ENCODE measurements around the gene HMX2.

DNA sequence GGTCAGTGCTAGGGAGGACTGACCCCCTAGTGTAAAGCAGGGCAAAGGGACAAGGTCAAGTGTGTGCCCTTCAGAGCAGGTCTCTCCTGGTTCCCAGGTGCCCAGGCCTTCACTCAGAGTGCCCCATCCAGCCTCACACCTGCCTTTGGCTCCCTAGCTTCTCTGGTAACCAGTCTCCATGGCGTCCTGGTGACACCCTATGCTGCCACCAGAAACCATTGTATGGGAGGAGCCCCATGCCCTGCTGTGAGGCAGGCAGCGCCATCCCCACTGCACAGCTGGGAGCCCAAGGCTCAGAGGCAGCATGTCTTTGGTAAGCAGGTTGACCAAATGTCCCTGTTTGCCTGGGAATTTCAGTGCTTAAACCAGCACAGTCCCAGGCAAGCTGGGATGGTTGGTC lies 45.3 kb upstream of the HMX2 start:
- TF ChIP-seq SP1 (IDR thresholded peaks at IDR 0.05; ENCODE audit: low read depth) (no peak), ZFX (IDR thresholded peaks at IDR 0.05) (no peak), EZH2phosphoT487 (IDR thresholded peaks at IDR 0.05; ENCODE audit: borderline replicate concordance) (no peak), POLR2A (IDR thresholded peaks at IDR 0.05; ENCODE audit: borderline replicate concordance, extremely low read depth, insufficient read depth, insufficient read length) (no peak), EZH2 (IDR thresholded peaks at IDR 0.05) (no peak), RAD21 (IDR thresholded peaks at IDR 0.05; ENCODE audit: low read depth) (no peak), SIN3A (IDR thresholded peaks at IDR 0.05; ENCODE audit: low read depth) (no peak), SRF (IDR thresholded peaks at IDR 0.05; ENCODE audit: low read depth) (no peak), TCF7L2 (IDR thresholded peaks at IDR 0.05; ENCODE audit: borderline replicate concordance, extremely low read depth, insufficient read depth, insufficient read length) (no peak)
- TF ChIP-seq, protein P1, sequence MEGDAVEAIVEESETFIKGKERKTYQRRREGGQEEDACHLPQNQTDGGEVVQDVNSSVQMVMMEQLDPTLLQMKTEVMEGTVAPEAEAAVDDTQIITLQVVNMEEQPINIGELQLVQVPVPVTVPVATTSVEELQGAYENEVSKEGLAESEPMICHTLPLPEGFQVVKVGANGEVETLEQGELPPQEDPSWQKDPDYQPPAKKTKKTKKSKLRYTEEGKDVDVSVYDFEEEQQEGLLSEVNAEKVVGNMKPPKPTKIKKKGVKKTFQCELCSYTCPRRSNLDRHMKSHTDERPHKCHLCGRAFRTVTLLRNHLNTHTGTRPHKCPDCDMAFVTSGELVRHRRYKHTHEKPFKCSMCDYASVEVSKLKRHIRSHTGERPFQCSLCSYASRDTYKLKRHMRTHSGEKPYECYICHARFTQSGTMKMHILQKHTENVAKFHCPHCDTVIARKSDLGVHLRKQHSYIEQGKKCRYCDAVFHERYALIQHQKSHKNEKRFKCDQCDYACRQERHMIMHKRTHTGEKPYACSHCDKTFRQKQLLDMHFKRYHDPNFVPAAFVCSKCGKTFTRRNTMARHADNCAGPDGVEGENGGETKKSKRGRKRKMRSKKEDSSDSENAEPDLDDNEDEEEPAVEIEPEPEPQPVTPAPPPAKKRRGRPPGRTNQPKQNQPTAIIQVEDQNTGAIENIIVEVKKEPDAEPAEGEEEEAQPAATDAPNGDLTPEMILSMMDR (IDR thresholded peaks at IDR 0.05 in 2 of 3, conservative IDR thresholded peaks at IDR 0.05 in 1 of 3; ENCODE audit: borderline replicate concordance in 1 of 3, insufficient read depth in 1 of 3, low read depth in 2 of 3, low read length in 2 of 3) = no peak
- TF ChIP-seq, protein P2, sequence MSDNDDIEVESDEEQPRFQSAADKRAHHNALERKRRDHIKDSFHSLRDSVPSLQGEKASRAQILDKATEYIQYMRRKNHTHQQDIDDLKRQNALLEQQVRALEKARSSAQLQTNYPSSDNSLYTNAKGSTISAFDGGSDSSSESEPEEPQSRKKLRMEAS (IDR thresholded peaks at IDR 0.05) = no peak
